Calu3 (cell line): ENCODE measurements around the gene ADPRH. TPM values are rescaled to one million over a fixed set of nuclear protein-coding genes. Genes with fewer than 3 reads are reported as not detected.
"Not testable (repeated sequence)": the region's sequence is repeated elsewhere in the genome, so short reads cannot be mapped to it uniquely, and the experiment has no call there.

Experiments
- BruUV-seq: library from RNA; stranded (reverse); fragments of 400-500 nt; replicated peaks from 2 replicates; lab custom pipeline; 2021; lab: Mats Ljungman, UMichigan
- CTCF ChIA-PET: fragments of 300-600 bp; sonication (Branson Sonifier 250); formaldehyde crosslinking; loops from one replicate; lab custom pipeline; 2022; ENCODE audit warnings: antibody characterized with exemption; lab: Charles Lee
- DNase-seq: peaks from one replicate; pipeline ENCODE4 v3.0.0; 2022
- H3K27ac Mint-ChIP-seq: one replicate; pipeline ENCODE4 v1.8.0; 2022; ENCODE audit warnings: mixed read lengths; ENCODE audit not compliant: unreplicated experiment
- H3K27me3 Mint-ChIP-seq: one replicate; pipeline ENCODE4 v1.8.0; 2022; ENCODE audit warnings: mixed read lengths; ENCODE audit not compliant: unreplicated experiment
- H3K36me3 Mint-ChIP-seq: one replicate; pipeline ENCODE4 v1.8.0; 2022; ENCODE audit warnings: mild to moderate bottlenecking, moderate library complexity, mixed read lengths; ENCODE audit not compliant: insufficient read depth, unreplicated experiment
- H3K4me1 Mint-ChIP-seq: one replicate; pipeline ENCODE4 v1.8.0; 2022; ENCODE audit warnings: mild to moderate bottlenecking, low read depth, mixed read lengths; ENCODE audit not compliant: unreplicated experiment
- H3K4me3 Mint-ChIP-seq: one replicate; pipeline ENCODE4 v1.8.0; 2022; ENCODE audit warnings: mild to moderate bottlenecking, low read depth, moderate library complexity, mixed read lengths; ENCODE audit not compliant: unreplicated experiment
- H3K9me3 Mint-ChIP-seq: one replicate; pipeline ENCODE4 v1.8.0; 2022; ENCODE audit warnings: low read depth, mixed read lengths; ENCODE audit not compliant: unreplicated experiment
- intact Hi-C: fragments of 100-400 bp; cut with micrococcal nuclease; formaldehyde crosslinking; loops from one replicate; pipeline ENCODE4 v1.10.0; 2022; ENCODE audit not compliant: unreplicated experiment
- total RNA-seq: library from RNA; stranded (reverse); gene quantifications from 2 replicates; pipeline ENCODE4 v1.2.3, GENCODE V29; 2022
- TF ChIP-seq, protein P1 (sequence below): fragments of 200-600 bp; IDR thresholded peaks from one replicate; pipeline ENCODE4 v1.8.0; 2022; ENCODE audit warnings: antibody characterized with exemption; ENCODE audit not compliant: unreplicated experiment

ADPRH gene
- total RNA-seq, 1 experiment from 2014 or later, result 2.4 TPM

DNA sequence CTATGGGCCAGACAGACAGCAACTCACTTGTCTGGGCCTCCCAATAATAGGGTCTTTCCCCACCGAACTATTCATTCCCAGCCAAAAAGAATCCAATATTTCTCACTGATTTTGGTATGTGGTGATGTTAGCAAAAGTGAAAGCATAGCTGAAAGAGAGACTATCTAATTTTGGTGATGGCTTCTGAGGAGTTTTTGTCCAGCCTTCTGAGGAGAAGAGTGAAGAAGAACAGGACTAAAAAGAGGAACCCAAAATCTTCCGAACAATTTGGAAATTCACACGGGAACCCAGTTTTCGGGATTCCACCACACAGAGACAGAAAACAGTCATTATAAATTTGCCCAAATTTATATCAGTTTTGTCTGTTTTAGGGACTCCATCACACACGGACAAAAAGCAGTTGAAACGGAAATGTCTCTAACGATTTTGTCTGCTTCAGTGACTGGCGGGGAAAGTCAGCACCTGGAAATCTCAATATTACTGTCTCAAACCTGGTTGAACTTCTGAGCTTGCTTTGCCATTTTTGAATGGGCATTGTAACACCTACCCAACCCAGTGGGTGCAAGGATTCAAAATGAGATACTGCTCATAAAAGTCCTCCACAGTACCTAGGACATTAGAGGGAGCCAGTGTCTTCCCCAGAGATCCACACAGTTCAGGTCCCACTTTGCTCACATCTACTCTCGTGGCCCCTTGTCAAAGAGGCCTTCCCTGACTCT, 28.9 kb upstream of the ADPRH start:
- Mint-ChIP-seq H3K9me3 (no peaks in the 10 kb centered on the region), H3K27me3 (no peaks in the 10 kb centered on the region), H3K36me3 (no peaks in the 10 kb centered on the region), H3K4me1 (no peaks in the 10 kb centered on the region), H3K27ac (no peak overlapping the region), H3K4me3 (no peak overlapping the region)
- CTCF ChIA-PET, result interaction anchor here (1.0 kb wide), 1 partner anchor 8 kb away, joined by 3 read pairs; no protein-coding TSS in a partner anchor
- TF ChIP-seq, protein P1, sequence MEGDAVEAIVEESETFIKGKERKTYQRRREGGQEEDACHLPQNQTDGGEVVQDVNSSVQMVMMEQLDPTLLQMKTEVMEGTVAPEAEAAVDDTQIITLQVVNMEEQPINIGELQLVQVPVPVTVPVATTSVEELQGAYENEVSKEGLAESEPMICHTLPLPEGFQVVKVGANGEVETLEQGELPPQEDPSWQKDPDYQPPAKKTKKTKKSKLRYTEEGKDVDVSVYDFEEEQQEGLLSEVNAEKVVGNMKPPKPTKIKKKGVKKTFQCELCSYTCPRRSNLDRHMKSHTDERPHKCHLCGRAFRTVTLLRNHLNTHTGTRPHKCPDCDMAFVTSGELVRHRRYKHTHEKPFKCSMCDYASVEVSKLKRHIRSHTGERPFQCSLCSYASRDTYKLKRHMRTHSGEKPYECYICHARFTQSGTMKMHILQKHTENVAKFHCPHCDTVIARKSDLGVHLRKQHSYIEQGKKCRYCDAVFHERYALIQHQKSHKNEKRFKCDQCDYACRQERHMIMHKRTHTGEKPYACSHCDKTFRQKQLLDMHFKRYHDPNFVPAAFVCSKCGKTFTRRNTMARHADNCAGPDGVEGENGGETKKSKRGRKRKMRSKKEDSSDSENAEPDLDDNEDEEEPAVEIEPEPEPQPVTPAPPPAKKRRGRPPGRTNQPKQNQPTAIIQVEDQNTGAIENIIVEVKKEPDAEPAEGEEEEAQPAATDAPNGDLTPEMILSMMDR, result no peak
- intact Hi-C loops, result no loop called here
- DNase-seq, result no peak
- no TSS peak for BruUV-seq

DNA sequence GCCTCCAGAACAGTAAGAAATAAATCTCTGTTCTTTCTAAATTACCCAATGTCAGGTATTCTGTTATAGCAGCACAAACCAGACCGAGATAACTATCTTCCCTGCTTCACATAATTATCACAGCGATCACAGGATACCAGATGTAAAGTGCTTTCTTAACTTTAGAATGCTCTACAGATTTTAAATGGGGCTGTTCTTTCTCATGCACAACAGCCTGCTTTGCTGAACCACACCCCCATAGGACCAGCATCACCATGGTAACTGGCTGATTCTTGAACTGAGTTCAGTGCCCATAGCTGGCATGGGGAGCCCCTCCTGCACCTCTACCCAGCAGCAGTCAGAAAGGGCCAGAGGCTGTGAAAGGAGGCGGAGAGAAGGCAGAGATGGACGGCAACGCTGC, 27.7 kb upstream of the ADPRH start:
- TF ChIP-seq, protein P1, result no peak
- no TSS peak for BruUV-seq
- no peaks in the 10 kb centered on the region for H3K27me3 Mint-ChIP-seq
- intact Hi-C loops, result no loop called here
- no peak overlapping the region for H3K4me3 Mint-ChIP-seq
- H3K4me1 Mint-ChIP-seq, result no peaks in the 10 kb centered on the region
- CTCF ChIA-PET, result interaction anchor here (0.5 to 0.7 kb wide), 3 partner anchors 17 to 269 kb away, joined by 4 to 9 read pairs (median 5); no protein-coding TSS in a partner anchor
- H3K9me3 Mint-ChIP-seq, result no peaks in the 10 kb centered on the region
- H3K36me3 Mint-ChIP-seq, result no peaks in the 10 kb centered on the region
- H3K27ac Mint-ChIP-seq, result no peak overlapping the region
- DNase-seq, result no peak

DNA sequence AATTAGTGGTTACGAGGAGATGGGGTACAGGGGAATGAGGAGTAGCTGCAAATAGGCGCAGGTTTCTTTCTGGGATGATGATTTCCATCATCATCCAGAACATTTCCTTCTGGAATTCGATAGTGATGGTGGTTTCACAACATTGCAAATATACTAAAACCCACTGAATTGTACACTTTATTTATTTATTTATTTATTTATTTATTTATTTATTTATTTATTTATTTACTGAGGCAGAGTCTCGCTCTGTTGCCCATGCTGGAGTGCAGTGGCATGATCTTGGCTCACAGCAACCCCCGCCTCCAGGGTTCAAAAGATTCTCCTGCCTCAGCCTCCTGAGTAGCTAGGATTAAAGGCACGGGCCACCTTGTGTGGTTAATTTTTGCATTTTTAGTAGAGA, 26.4 kb upstream of the ADPRH start:
- H3K27ac Mint-ChIP-seq, H3K4me3 Mint-ChIP-seq, BruUV-seq, DNase-seq, H3K36me3 Mint-ChIP-seq, intact Hi-C loops, H3K27me3 Mint-ChIP-seq, H3K9me3 Mint-ChIP-seq, H3K4me1 Mint-ChIP-seq: not testable (repeated sequence)
- CTCF ChIA-PET, result interaction anchor here (1.2 kb wide), 1 partner anchor 18 kb away, joined by 3 read pairs; no protein-coding TSS in a partner anchor

DNA sequence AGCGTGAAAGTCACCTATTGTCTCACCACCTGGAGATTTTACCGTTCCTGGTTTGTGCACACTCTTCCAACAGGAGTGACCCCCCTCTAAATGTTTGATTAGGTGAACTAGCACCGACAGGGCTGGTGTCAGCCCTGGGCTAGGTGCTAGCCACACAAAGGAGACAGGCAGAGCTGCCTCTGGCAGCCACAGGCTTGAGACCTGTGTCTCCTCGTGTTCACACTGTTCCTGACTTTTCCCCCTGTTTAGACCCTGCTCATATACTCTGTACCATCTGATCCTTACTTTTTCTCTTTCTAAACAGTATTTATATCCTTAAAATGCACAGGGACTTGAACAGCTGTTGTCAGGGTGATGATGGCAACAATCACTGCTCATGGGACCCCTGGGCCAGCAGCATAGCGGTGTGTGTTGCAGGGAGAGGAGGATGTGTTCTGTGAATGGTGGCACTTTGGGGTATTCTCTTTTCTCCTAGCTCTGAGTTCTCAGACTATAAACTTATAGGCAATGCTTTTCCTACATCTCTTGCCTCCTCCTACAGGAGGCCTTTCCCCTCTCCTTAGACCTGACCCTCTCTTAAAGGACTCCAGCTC, 25.4 kb upstream of the ADPRH start:
- Mint-ChIP-seq H3K4me3 (no peak overlapping the region), H3K27me3 (peaks cover 8% of the 10 kb centered on the region), H3K9me3 (no peaks in the 10 kb centered on the region), H3K27ac (no peak overlapping the region), H3K36me3 (no peaks in the 10 kb centered on the region), H3K4me1 (no peaks in the 10 kb centered on the region)
- TF ChIP-seq, protein P1, result no peak
- intact Hi-C loops, result no loop called here
- CTCF ChIA-PET, result no interaction called here
- no peak for DNase-seq
- BruUV-seq, result no TSS peak

DNA sequence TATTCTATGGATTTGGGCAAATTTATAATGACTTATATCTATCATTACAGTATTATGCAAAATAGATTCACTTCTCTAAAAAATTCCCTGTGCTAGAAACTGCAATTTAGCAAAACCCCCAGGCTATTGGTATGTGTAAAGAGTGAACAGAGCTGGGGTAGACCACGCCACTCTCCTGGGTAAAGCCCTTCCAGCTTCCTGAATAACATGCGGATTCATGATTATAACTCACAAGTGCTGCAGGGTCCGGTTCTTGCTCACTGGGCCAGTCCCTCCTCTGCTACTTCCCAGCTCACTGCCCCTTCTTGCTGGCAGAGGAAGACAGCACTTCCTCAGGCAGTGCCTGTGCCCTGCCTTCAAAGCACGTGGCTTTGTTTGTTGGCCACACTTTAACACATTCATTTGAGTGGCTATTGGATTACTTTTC, 24.0 kb upstream of the ADPRH start:
- CTCF ChIA-PET, result no interaction called here
- intact Hi-C loops, result no loop called here
- BruUV-seq, result no TSS peak
- TF ChIP-seq, protein P1, result no peak
- Mint-ChIP-seq H3K36me3 (no peaks in the 10 kb centered on the region), H3K9me3 (no peaks in the 10 kb centered on the region), H3K27me3 (peaks cover 8% of the 10 kb centered on the region), H3K27ac (no peak overlapping the region), H3K4me1 (no peaks in the 10 kb centered on the region), H3K4me3 (no peak overlapping the region)
- DNase-seq, result no peak
